A549 (cell line): ENCODE measurements around the gene CHST11. TPM values are rescaled to one million over a fixed set of nuclear protein-coding genes. Genes with fewer than 3 reads are reported as not detected.
"Not testable (repeated sequence)": the region's sequence is repeated elsewhere in the genome, so short reads cannot be mapped to it uniquely, and the experiment has no call there.

Experiments used
- ATAC-seq, 2 experiments: fragments of 200-7000 bp in 1 of 2; fragments of >200 bp in 1 of 2; cut with Nextera tagmentation in 1 of 2; cut with Tn5 transposase in 1 of 2; 3 replicates each; pipeline versions ENCODE4 v1.8.0 to v1.9.1; 2018 to 2020; ENCODE audit warnings: mild to moderate bottlenecking in 1 of 2, moderate library complexity in 1 of 2
- CTCF ChIA-PET: fragments of 300-600 bp; sonication (Branson Sonifier 250); formaldehyde crosslinking; extraction: SDS; loops from one replicate; lab custom pipeline; 2021; ENCODE audit warnings: antibody characterized with exemption, inconsistent platforms; lab: Yijun Ruan, JAX
- POLR2A ChIA-PET: fragments of 350-600 bp; formaldehyde crosslinking; extraction: SDS; loops from one replicate; lab custom pipeline; 2021; ENCODE audit warnings: antibody characterized with exemption, inconsistent platforms; lab: Yijun Ruan, JAX
- DNase-seq, 2 experiments: peaks; one replicate each; pipeline versions ENCODE4 v3.0.0 to v3.0.0-alpha.2; 2011 to 2016; ENCODE audit warnings: low read depth in 1 of 2, low spot score in 1 of 2
- FAIRE-seq: peaks from 2 replicates; lab custom pipeline; 2011; peaks lifted over from hg19 to GRCh38; lab: Jason Lieb, UNC
- H3K27ac ChIP-seq, 2 experiments: fragments of >200 bp; sonication (Bioruptor Twin); formaldehyde crosslinking; 3 replicates each; pipeline ENCODE4 v1.5.1; 2016 to 2017
- H3K4me1 ChIP-seq: fragments of >200 bp; sonication (Bioruptor Twin); formaldehyde crosslinking; 3 replicates; pipeline ENCODE4 v1.6.1; 2016
- H3K4me2 ChIP-seq: fragments of >200 bp; sonication (Bioruptor Twin); formaldehyde crosslinking; 3 replicates; pipeline ENCODE4 v1.6.1; 2016
- H3K4me3 ChIP-seq: fragments of >200 bp; sonication (Bioruptor Twin); formaldehyde crosslinking; 3 replicates; pipeline ENCODE4 v1.5.1; 2016
- H3K9me3 ChIP-seq: fragments of >200 bp; sonication (Bioruptor Twin); formaldehyde crosslinking; 3 replicates; pipeline ENCODE4 v1.6.1; 2016
- BHLHE40 ChIP-seq: IDR thresholded peaks from 2 replicates; pipeline ENCODE4 v1.6.1; 2012; ENCODE audit warnings: low read depth, low read length, inconsistent platforms
- CHD4 ChIP-seq: fragments of 200-600 bp; sonication (generic); IDR thresholded peaks from 2 replicates; pipeline ENCODE4 v1.6.1; 2016; ENCODE audit warnings: antibody characterized with exemption, mild to moderate bottlenecking, borderline replicate concordance
- E2F6 ChIP-seq: IDR thresholded peaks from 2 replicates; pipeline ENCODE4 v1.6.1; 2012; ENCODE audit warnings: low read depth, borderline replicate concordance
- EHMT2 ChIP-seq: fragments of 200-600 bp; sonication (generic); IDR thresholded peaks from 2 replicates; pipeline ENCODE4 v1.6.1; 2016; ENCODE audit warnings: antibody characterized with exemption, low read depth, mild to moderate bottlenecking, moderate library complexity
- ELK1 ChIP-seq: fragments of 150-350 bp; IDR thresholded peaks from 2 replicates; pipeline ENCODE4 v1.6.1; 2014; ENCODE audit warnings: low read depth, mild to moderate bottlenecking, low read length
- HES2 ChIP-seq: fragments of >200 bp; sonication (Bioruptor Twin); formaldehyde crosslinking; IDR thresholded peaks from 2 replicates; pipeline ENCODE4 v1.6.1; 2016
- HMGXB4 ChIP-seq: fragments of 250-450 bp; sonication (Bioruptor Pico); IDR thresholded peaks from 2 replicates; pipeline ENCODE4 v1.5.0; 2021; ENCODE audit warnings: mild to moderate bottlenecking, moderate library complexity, borderline replicate concordance
- HOXB13 ChIP-seq: fragments of 250-450 bp; sonication (Bioruptor Pico); IDR thresholded peaks from 2 replicates; pipeline ENCODE4 v1.5.0; 2020; ENCODE audit warnings: low read depth, mild to moderate bottlenecking, moderate library complexity
- HOXB5 ChIP-seq: fragments of 250-450 bp; sonication (Bioruptor Pico); IDR thresholded peaks from 2 replicates; pipeline ENCODE4 v1.5.0; 2020; ENCODE audit warnings: mild to moderate bottlenecking, moderate library complexity
- JUN ChIP-seq, 2 experiments: fragments of >200 bp; sonication (Bioruptor Twin); formaldehyde crosslinking; IDR thresholded peaks; 2 replicates in 1 of 2; 3 replicates in 1 of 2; pipeline ENCODE4 v1.6.1; 2016 to 2017
- KDM1A ChIP-seq: fragments of 200-600 bp; sonication (generic); IDR thresholded peaks from 2 replicates; pipeline ENCODE4 v1.6.1; 2016; ENCODE audit warnings: low read depth, mild to moderate bottlenecking
- KDM5A ChIP-seq: fragments of 200-600 bp; sonication (generic); IDR thresholded peaks from 2 replicates; pipeline ENCODE4 v1.6.1; 2016; ENCODE audit warnings: antibody characterized with exemption, mild to moderate bottlenecking
- MAFK ChIP-seq: fragments of 450-650 bp; IDR thresholded peaks from 2 replicates; pipeline ENCODE4 v1.6.1; 2014; ENCODE audit not compliant: partially characterized antibody
- NFE2L2 ChIP-seq: fragments of 150-350 bp; conservative IDR thresholded peaks from 2 replicates; pipeline ENCODE4 v1.6.1; 2014; ENCODE audit warnings: low read length
- PHF8 ChIP-seq: fragments of 200-600 bp; sonication (generic); IDR thresholded peaks from 2 replicates; pipeline ENCODE4 v1.6.1; 2016; ENCODE audit warnings: low read depth, mild to moderate bottlenecking, antibody characterized with exemption, moderate library complexity, borderline replicate concordance
- POLR2AphosphoS2 ChIP-seq: conservative IDR thresholded peaks from 2 replicates; pipeline ENCODE4 v1.6.1; 2012; ENCODE audit warnings: low read length, improper control_type of control experiment, inconsistent platforms
- RAD21 ChIP-seq, 2 experiments: fragments of >200 bp in 1 of 2; sonication (Bioruptor Twin) in 1 of 2; formaldehyde crosslinking in 1 of 2; IDR thresholded peaks in 1 of 2; conservative IDR thresholded peaks in 1 of 2; 2 replicates in 1 of 2; 3 replicates in 1 of 2; pipeline ENCODE4 v1.6.1; 2012 to 2018; ENCODE audit warnings: inconsistent platforms in 1 of 2
- RARB ChIP-seq: fragments of 250-450 bp; sonication (Bioruptor Pico); IDR thresholded peaks from 2 replicates; pipeline ENCODE4 v1.8.0; 2021; ENCODE audit warnings: mild to moderate bottlenecking, moderate library complexity
- RNF2 ChIP-seq: fragments of 200-600 bp; sonication (generic); IDR thresholded peaks from 2 replicates; pipeline ENCODE4 v1.6.1; 2016; ENCODE audit warnings: low read depth, mild to moderate bottlenecking, antibody characterized with exemption, moderate library complexity, borderline replicate concordance
- USF2 ChIP-seq: fragments of 450-650 bp; IDR thresholded peaks from 2 replicates; pipeline ENCODE4 v1.6.1; 2014; ENCODE audit warnings: antibody characterized with exemption
- ZFP36 ChIP-seq: fragments of 450-650 bp; IDR thresholded peaks from 2 replicates; pipeline ENCODE4 v1.6.1; 2014; ENCODE audit warnings: borderline replicate concordance; ENCODE audit not compliant: partially characterized antibody
- ZSCAN20 ChIP-seq: fragments of 250-450 bp; sonication (Bioruptor Pico); IDR thresholded peaks from 2 replicates; pipeline ENCODE4 v1.8.0; 2022; ENCODE audit warnings: mild to moderate bottlenecking, moderate library complexity
- WGBS: methylation state at CpG from one replicate; pipeline ENCODE4 v1.1.6; 2017; ENCODE audit errors: missing lambda C conversion rate; 5-methylcytosine and 5-hydroxymethylcytosine counted together
- polyA plus RNA-seq, 4 experiments: library from polyadenylated mRNA; depleted of rRNA in 3 of 4; stranded (reverse); fragments of >200 nt; fragmentation: RNase III in 1 of 4; extraction: RNeasy Plus Mini Kit Qiagen cat#74134 plus additional on column Dnase treatment in 1 of 4; gene quantifications; 2 replicates in 3 of 4; 3 replicates in 1 of 4; pipeline ENCODE4 v1.2.3, GENCODE V29; 2011 to 2017

The CHST11 gene
- polyA plus RNA-seq, 2 of the 4 experiments (the other 2 are of a cell fraction), result 19.2 to 21.8 TPM

GRCh38 chr12:104805186-104805585, 348.4 kb downstream of the CHST11 start:
- ATAC-seq, result no peak
- POLR2A ChIA-PET, result no interaction called here

GRCh38 chr12:104806194-104806593, 349.4 kb downstream of the CHST11 start:
- H3K4me1 ChIP-seq, H3K4me2 ChIP-seq, DNase-seq, FAIRE-seq, ATAC-seq, POLR2A ChIA-PET, H3K27ac ChIP-seq, H3K4me3 ChIP-seq, H3K9me3 ChIP-seq: not testable (repeated sequence)
- 100% methylated on average over 1 of the region's 4 CpGs for WGBS
- CTCF ChIA-PET, result interaction anchor here (1.4 kb wide), 1 partner anchor 39 kb away, joined by 3 read pairs; no protein-coding TSS in a partner anchor

More at GRCh38 chr12:104805186-104805585, 348.4 kb downstream of the CHST11 start:
- no peak for DNase-seq
- H3K9me3 ChIP-seq, result no peaks in the 10 kb centered on the region
- no peak overlapping the region for H3K4me2 ChIP-seq
- no peak for FAIRE-seq
- no peak overlapping the region for H3K27ac ChIP-seq
- WGBS, result 89% methylated on average over 4 of the region's 4 CpGs
- no peak overlapping the region for H3K4me3 ChIP-seq
- H3K4me1 ChIP-seq, result no peaks in the 10 kb centered on the region
- CTCF ChIA-PET, result interaction anchor here (1.4 kb wide), 1 partner anchor 38 kb away, joined by 3 read pairs; no protein-coding TSS in a partner anchor
- TF ChIP-seq KDM5A (no peak), USF2 (no peak), HMGXB4 (no peak), HES2 (no peak), RARB (CRISPR knock-in tag) (no peak), EHMT2 (no peak), NFE2L2 (no peak), KDM1A (no peak), RNF2 (no peak), HOXB13 (CRISPR knock-in tag) (no peak), E2F6 (no peak), CHD4 (no peak), ZFP36 (no peak), BHLHE40 (no peak), HOXB5 (CRISPR knock-in tag) (no peak), ZSCAN20 (CRISPR knock-in tag) (no peak), PHF8 (no peak)

- Histone ChIP-seq H3K4me2 (no peak overlapping the region), H3K9me3 (no peaks in the 10 kb centered on the region), H3K4me3 (no peak overlapping the region), H3K4me1 (no peaks in the 10 kb centered on the region), H3K27ac (no peak overlapping the region)
- FAIRE-seq (no peak), DNase-seq (no peak), ATAC-seq (no peak)
- POLR2A ChIA-PET, result no interaction called here
- TF ChIP-seq ELK1, result no peak
- TF ChIP-seq RAD21 (conservative IDR thresholded peaks at IDR 0.05 in 1 of 2, IDR thresholded peaks at IDR 0.05 in 1 of 2), result no peak
- no peak for TF ChIP-seq POLR2AphosphoS2
- TF ChIP-seq KDM1A, result no peak
- TF ChIP-seq JUN (IDR thresholded peaks at IDR 0.05), result no peak
- TF ChIP-seq HMGXB4, result no peak
- TF ChIP-seq MAFK, result no peak
- TF ChIP-seq BHLHE40, result no peak
- CTCF ChIA-PET, result interaction anchor here (0.6 kb wide), 1 partner anchor 1651 kb away, joined by 3 read pairs; no protein-coding TSS in a partner anchor
- 83% methylated on average over 3 of the region's 3 CpGs for WGBS
Measured at GRCh38 chr12:104809251-104809650, 352.5 kb downstream of the CHST11 start.
